ENCODE results near the gene MTFMT.
"Not testable (repeated sequence)": the region's sequence is repeated elsewhere in the genome, so short reads cannot be mapped to it uniquely, and the experiment has no call there.

MTFMT gene

DNA sequence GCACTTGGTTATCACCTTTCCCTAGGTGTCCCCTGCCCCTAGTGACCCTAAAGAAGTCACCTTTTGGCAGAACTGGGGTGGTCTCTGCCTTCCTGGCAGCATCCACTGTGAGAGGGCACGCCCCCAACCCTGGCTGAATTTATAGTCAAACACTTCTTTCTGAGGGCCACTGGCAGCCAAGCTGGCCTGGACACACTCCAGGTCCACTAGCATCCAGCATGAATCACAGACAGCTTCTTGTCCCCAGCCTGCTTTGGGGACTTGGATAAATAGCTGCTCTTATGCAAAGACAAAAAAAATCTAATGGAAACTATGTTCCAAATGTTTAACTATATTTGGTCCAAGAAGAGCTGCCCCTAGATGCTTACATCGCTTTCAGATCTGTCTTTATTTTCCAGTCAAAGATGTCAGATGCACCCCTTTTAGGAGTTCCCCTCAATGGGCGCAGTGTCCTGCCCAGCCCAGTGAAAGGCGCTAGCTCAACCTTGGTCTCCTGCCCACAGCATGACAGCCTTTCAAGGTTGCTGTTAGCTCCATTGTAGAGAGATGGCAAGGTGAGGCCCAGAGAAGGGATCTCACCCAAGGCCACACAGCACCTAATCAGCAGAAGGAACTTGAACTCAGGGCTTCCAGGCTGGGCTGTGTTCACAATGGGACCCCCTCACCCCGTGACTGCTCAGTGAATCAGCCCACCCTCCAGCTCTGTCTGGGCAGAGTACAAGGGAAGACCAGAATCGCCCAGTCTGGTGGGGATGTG, 31.4 kb upstream of the MTFMT start:
- DNase-seq (ENCODE audit: low read depth, low spot score), result no peak

DNA sequence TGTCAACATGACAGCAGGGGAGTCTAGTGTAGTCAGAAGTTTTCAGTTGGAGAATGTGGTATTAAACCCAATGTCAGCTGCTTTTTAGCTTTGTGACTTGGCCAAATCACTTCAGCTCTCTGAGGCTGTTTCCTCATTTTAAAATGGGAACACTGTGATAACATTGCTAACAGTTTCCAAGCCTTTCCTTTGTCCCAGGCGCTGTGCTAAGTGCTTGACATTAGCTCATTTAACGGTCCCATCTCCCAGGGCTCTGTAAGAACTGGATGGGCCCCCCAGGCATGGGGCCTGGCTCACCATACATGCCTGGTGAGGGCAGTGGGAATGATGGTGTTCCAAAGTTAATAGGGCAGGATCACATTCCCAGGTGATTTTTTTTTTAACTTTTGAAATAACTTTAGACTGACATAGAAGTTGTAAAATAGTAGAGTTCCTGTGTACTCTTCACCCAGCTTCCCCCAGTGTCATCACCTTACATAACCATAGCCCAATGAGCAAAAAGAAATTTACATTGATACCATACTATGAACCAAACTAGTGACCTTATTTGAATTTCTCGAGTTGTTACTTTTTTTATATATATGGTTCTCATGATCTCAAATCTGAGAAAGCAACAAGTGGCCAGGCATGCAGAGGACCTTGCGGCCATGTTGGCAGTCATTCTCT, 30.6 kb upstream of the MTFMT start:
- DNase-seq (ENCODE audit: low read depth, low spot score), result no peak

DNA sequence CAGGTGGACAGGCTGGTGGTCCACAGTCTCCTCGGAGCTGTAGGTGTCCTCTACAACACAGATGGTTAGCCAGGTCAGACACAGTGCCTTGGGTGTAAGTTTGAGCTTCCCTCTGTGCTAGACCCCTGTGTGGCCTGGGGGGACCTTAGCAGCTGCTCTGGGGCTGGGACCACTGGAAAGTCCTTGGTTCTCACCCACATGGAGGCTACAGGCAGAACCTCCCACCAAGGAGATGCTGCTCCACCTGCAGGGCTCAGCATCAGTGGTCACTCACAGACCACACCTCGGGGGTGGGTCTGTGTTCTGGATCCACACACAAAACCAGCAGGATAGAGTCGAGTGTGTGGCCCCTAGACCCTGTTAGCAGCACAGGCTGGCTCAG, 29.9 kb upstream of the MTFMT start:
- DNase-seq (ENCODE audit: low read depth, low spot score), result no peak

- no peak for DNase-seq (ENCODE audit: low read depth, low spot score)
Observed at GRCh38 chr15:65058394-65059368, 29.2 kb upstream of the MTFMT start.

- no peak for DNase-seq (ENCODE audit: low read depth, low spot score)
Observed at GRCh38 chr15:65057549-65057940, 28.1 kb upstream of the MTFMT start.

DNA sequence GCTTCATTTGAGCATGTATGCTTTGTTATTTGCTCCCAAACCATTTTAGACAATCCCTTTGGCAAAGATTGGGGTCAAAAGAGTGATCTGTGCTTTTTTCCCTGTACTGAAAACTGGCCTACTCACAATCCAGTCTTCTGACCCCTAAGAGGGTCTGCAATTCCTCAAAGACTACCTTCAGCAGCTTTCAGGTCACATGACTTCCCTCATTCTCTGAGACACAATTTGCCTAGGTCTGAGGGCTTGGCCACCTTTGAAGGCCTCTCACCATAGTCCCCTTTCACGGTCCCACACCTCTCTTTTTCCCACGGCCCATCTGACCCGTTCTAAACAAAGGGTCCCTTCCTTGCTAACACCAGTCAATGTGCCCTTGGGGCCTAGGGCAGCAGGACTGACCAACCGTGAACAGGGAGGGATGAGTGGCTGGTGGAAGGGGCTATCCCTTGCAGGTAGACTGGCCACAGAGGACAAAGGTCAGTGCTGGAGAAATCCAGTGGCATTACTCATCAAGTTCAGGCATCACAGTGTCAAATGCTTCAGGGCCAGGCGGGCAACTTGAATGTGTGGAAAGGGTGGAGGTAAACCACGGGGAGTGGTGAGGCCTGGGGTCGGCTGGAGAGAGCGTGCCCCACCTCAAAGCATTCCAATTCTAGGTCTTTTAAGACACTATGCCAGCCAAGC, 27.6 kb upstream of the MTFMT start:
- peak; percentile 39 for DNase-seq (ENCODE audit: low read depth, low spot score)

DNA sequence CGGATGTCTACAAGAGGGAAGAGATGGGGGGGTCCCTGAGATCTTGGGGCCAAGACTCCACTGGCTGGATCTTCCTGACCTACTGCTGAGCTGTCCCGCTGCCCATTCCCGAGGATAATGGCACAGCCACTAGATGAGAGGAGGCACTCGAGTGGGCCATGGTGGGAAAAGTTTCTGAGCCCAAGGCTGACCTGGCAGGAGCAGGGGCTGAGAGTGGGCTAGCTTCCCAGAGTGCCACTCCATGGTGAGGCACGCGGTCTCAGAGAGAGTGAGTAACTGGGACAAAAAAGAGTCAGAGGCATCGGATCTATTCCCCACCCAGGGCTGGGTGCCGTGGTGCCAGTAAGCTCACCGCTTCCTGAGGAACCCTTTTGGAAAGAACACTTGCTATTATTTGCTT, 26.7 kb upstream of the MTFMT start:
- DNase-seq (ENCODE audit: low read depth, low spot score), result no peak

DNA sequence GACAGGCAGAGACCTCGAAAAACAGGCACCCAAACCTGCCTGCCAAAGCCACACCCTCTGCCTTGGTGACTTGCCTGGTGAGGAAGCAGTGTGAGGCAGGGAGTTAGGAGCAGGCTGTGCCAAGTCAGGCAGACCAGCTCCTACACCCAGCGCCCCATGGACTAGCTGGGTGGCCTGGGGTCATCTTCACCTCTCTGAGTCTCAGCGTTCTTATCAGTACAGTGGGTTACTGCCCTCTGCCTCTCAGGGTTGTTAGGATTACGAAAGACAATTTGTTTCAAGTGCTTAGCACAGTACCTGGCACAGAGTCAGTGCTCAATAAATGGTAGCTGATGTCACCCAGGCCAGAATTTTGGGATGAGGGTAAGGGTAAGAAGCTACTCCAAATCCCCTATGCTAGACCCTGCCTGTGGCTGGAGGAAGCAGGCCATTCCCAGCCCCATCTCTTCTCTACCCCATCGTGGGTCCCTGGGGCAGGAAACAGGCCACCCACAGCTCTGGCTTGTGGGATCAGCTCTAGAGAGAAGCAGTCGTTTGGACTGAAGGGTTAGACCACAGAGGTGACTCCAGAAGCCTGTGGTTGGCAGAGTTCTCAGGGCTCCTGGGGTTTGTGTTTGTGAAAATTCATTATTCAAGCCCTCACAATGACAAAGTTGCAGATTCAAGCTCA, 25.9 kb upstream of the MTFMT start:
- DNase-seq (ENCODE audit: low read depth, low spot score), result no peak

DNA sequence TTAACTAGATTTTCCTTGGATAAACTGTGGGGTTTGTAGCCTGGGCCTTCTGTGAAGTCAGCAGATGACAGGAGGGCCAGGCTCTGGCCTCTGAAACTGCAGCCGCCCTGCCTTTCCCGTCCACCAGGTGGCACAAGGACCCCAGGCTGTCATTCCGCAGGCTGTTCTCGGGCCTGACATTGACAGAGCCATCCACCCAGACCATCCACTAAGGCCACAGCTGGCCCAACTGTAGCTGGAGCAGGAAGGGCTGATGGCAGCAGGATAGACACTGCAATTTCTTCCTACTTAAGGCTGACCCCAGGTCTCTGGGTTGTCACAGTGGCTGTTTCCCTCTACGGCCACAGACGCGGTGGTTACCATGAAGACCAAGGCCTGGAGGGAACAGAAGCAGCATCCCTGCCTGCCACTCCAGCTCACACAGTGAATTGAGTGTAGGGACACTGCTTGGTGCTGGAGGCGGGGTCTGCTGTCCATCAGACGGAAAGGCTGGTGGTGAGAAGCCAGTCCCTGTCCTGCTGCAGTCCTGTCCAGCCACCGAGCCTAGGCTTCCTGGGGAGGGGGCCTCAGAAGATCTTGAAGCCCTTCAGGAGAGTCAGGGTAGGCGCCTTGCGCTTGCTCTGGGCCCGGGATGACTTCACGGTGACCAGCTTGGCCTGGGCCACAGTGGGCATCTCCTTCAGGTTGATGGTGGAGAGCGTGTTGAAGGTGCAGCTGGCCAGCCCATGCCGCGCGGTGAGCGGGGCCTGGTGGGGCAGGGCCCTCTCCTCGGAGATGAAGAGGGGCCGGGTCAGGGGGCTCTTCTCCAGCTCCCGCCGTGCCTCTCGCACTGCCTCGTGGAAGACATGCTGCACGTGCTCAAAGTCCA, 25.1 kb upstream of the MTFMT start:
- peak; percentile 90 for DNase-seq (ENCODE audit: low read depth, low spot score)

- no peak for DNase-seq (ENCODE audit: low read depth, low spot score)
Observed at GRCh38 chr15:65052956-65053355, 23.5 kb upstream of the MTFMT start.

DNA sequence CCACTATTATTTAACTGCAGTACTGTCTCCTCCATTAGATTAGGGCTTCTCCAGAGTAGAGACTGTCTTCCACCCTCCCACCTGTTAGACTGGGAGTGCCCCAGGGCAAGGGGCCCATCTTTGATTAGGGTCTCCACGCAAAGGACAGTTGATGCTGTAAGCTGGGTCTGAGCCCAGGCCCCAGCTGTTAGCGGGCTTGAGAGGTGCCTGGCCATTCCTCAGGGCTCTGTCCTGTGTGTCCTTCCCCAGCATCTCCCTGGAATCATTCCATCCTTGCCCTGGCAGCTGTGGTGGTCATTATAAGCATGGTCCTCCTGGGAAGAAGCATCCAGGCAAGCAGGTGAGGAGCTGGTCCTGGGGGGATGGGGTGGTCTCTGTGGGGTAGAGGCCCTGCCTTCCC, 21.8 kb upstream of the MTFMT start:
- no peak for DNase-seq (ENCODE audit: low read depth, low spot score)

DNA sequence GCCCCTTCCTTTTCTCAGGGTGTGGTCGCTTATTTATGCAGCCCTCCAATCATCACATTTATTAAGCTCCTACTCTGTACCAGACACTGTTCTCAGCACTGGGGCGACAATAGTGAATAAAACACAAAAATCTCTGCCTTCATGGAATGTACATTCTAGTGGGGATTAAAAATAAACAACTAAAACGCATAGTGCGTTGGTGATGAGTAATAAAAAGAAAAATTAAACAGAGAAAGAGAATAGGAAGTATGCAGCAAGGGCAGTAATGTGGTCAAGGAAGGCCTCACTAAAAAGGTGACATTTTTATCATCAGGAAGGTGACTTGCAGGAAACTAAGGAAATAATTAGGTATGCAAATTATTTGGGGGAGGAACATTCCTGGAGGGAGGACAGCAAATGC, 20.8 kb upstream of the MTFMT start:
- DNase-seq (ENCODE audit: low read depth, low spot score), result no peak

GRCh38 chr15:65049418-65049840, 20.0 kb upstream of the MTFMT start:
- DNase-seq (ENCODE audit: low read depth, low spot score), result peak; percentile 95

GRCh38 chr15:65048241-65048640, 18.8 kb upstream of the MTFMT start:
- DNase-seq (ENCODE audit: low read depth, low spot score), result no peak

DNA sequence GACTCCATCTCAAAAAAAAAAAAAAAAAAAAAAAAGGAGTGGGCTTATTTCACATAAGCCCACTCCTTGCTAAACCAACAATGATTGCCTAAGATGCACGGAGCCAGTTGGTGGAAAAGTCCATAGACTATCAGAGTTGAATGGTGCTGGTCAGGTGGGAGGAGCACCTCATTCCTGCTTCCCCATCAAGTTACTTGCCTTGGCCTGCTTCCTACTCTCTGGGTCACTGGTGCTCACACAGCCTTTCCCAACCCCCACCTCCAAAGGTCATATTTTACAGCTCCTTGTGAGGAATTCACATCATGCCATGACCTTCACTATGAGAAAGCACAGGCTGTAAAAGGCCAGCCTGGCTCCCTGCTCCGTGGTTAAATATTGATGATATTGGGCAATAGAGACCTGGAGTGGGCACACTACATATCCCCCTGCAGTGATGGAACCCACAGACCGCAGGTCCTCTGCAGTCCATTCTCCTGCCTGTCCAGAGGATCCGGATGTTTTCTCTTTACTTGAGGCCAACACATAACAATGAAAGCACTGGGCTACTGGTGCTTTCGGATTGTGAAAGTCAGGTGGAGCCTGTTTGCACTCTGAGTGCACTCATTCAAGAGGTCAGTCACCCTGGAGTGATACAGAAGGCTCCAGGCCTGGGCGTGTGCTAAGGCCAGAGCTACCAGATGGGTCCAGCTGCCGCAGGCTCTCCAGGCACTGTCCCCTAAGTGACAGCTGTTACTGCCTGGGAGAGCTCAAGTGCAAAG, 15.5 kb upstream of the MTFMT start, which contains the start of gene SLC51B:
Gene SLC51B (plus strand): TSS at position 664 of the 758 bp plus-strand sequence. CDS start 4,618 bp downstream, outside the sequence.
- DNase-seq (ENCODE audit: low read depth, low spot score), result no peak

DNA sequence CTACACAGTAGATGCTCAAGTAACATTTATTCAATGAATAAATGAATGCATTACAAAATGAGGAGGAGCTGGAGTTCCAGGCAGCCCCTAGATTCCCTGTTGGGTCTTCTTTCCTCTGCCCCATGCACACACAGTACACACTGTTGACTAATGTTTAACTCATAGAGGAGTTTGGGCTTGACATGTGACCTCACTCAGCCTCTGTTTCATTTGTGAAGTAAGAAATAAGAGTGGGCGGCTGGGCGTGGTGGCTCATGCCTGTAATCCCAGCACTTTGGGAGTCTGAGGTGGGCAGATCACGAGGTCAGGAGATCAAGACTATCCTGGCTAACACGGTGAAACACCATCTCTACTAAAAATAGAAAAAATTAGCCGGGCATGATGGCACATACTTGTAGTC, 14.8 kb upstream of the MTFMT start:
- not testable (repeated sequence) for DNase-seq (ENCODE audit: low read depth, low spot score)

DNA sequence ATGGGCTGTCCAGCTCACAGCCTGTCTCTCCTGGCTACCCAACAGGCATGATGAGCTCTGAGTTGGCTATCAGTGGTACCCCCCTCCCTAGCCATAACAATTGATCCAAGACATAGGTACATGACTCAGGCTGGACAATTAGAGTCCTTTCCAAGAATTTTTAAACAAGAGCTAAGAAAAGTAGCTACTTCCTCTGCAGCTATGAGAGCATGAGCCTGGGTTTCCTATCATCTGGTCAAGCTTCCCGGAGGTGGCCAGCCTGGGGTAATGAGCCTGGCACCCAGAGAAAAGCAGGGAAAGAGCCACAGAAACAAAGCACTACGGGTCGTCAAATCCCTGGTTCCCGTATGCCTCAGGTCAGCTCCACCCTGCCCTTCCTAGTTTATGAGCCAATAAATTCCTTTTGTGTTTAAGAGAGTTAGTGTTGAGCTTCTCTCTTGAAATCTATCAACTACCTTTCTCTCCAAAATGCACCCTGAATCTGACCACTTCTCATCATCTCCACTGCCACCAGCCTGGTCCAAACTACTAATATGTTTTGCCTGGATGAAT, 13.4 kb upstream of the MTFMT start:
- no peak for DNase-seq (ENCODE audit: low read depth, low spot score)

DNA sequence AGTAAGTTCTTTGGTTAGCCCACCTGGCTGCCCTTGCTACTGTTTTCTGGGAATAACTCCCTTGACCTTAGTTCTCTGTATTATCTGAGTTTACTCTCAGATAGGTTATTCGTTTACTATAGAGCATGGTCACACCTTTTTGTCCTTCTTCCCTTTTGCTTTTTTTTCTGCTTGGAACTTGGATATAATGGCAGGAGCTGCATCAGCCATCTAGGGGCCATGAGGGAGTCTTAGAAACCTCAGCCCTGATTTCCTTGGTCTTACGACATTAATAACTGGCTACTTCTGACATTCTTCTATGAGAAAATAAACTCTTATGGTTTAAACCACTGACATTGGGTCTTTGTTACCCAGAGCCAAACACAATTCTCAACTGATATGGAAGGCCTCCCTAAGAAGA, 12.3 kb upstream of the MTFMT start:
- no peak for DNase-seq (ENCODE audit: low read depth, low spot score)

DNA sequence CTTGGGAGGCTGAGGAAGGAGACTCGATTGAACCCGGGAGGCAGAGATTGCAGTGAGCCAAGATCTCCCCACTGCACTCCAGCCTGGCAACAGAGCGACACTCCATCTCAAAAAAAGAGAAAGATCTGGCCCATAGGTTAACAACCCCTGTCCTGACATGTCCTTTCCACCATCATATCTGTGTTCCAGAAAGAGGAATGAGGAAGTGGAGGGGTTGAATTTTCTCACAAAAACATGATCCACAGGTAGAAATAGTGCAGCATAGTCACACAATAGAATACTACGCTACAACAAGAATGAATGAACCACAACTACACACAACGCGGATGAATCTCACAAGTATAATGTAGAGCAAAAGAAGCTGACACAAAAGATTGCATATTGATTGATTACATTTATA, 11.0 kb upstream of the MTFMT start:
- no peak for DNase-seq (ENCODE audit: low read depth, low spot score)
